HepG2 (cell line): ENCODE data around the gene PCDHGB2. TPM values are rescaled to one million over a fixed set of nuclear protein-coding genes. Genes with fewer than 3 reads are reported as not detected.

Experiments used
- ATAC-seq: fragments of 200-7000 bp; cut with Tn5 transposase; 3 replicates; pipeline ENCODE4 v1.9.1; 2020; ENCODE audit warnings: mild to moderate bottlenecking, moderate library complexity
- BruUV-seq: library from RNA; stranded (reverse); fragments of 400-500 nt; replicated peaks from 2 replicates; lab custom pipeline; 2021; lab: Mats Ljungman, UMichigan
- CTCF ChIA-PET: fragments of 300-600 bp; formaldehyde crosslinking; extraction: SDS; loops from one replicate; lab custom pipeline; 2021; ENCODE audit warnings: low total read pairs, inconsistent platforms, low intra/inter-chr PET ratio; lab: Yijun Ruan, JAX
- POLR2A ChIA-PET: fragments of 350-600 bp; sonication (Branson Sonifier 250); formaldehyde crosslinking; loops from one replicate; lab custom pipeline; 2020; ENCODE audit warnings: antibody characterized with exemption, inconsistent platforms; lab: Yijun Ruan, JAX
- DNase-seq: peaks from one replicate; pipeline ENCODE4 v3.0.0-alpha.2; 2015; ENCODE audit warnings: low spot score
- FAIRE-seq: peaks from 3 replicates; lab custom pipeline; 2011; peaks lifted over from hg19 to GRCh38; lab: Jason Lieb, UNC
- H2AFZ ChIP-seq: one replicate; pipeline ENCODE4 v1.6.1; 2011; ENCODE audit warnings: low read length, inconsistent platforms
- H3K27ac ChIP-seq: fragments of 300-600 bp; 3 replicates; pipeline ENCODE4 v1.8.0; 2011; ENCODE audit warnings: mixed run types, mild to moderate bottlenecking, mixed read lengths, low read length, inconsistent platforms; ENCODE audit not compliant: insufficient read depth; ENCODE audit errors: extremely low read length
- H3K27me3 ChIP-seq, 2 experiments: fragments of 200-600 bp in 1 of 2; 2 replicates in 1 of 2; 3 replicates in 1 of 2; pipeline versions ENCODE4 v1.6.0 to v1.8.0; 2011; ENCODE audit warnings: low read length in 2 of 2, mild to moderate bottlenecking in 2 of 2, moderate library complexity in 2 of 2, inconsistent platforms in 1 of 2; ENCODE audit not compliant: insufficient read depth in 2 of 2, control insufficient read depth in 1 of 2
- H3K36me3 ChIP-seq, 2 experiments: fragments of 200-600 bp in 1 of 2; replicated peaks in 1 of 2; 2 replicates in 1 of 2; 3 replicates in 1 of 2; pipeline versions ENCODE4 v1.5.1 to v1.8.0; 2011; ENCODE audit warnings: low read length in 2 of 2, inconsistent platforms in 1 of 2; ENCODE audit not compliant: insufficient read depth in 2 of 2, control insufficient read depth in 1 of 2
- H3K4me1 ChIP-seq: 2 replicates; pipeline ENCODE4 v1.5.1; 2012; ENCODE audit warnings: low read length, inconsistent platforms; ENCODE audit not compliant: insufficient read depth
- H3K4me2 ChIP-seq: 2 replicates; pipeline ENCODE4 v1.6.0; 2011; ENCODE audit warnings: low read depth, low read length, inconsistent platforms
- H3K4me3 ChIP-seq, 3 experiments: fragments of 200-600 bp in 1 of 3; sonication (generic), shearing (Covaris generic) in 1 of 3; replicated peaks in 1 of 3; 2 replicates each; pipeline ENCODE4 v1.5.1; 2011 to 2016; ENCODE audit warnings: low read length in 3 of 3, inconsistent platforms in 2 of 3, low read depth in 2 of 3, mild to moderate bottlenecking in 2 of 3, control low read depth in 1 of 3, mixed read lengths in 1 of 3; ENCODE audit not compliant: insufficient read depth in 1 of 3
- H3K79me2 ChIP-seq: one replicate; pipeline ENCODE4 v1.6.1; 2011; ENCODE audit warnings: low read length, inconsistent platforms; ENCODE audit not compliant: insufficient read depth
- H3K9ac ChIP-seq: 2 replicates; pipeline ENCODE4 v1.6.0; 2011; ENCODE audit warnings: mild to moderate bottlenecking, low read depth, low read length, inconsistent platforms; ENCODE audit not compliant: insufficient read depth
- H3K9me3 ChIP-seq: 2 replicates; pipeline ENCODE4 v1.5.1; 2012; ENCODE audit warnings: mild to moderate bottlenecking, low read length
- H4K20me1 ChIP-seq: 2 replicates; pipeline ENCODE4 v1.6.0; 2011; ENCODE audit warnings: inconsistent platforms, mild to moderate bottlenecking, low read length, moderate library complexity; ENCODE audit not compliant: insufficient read depth
- AFF4 ChIP-seq: sonication (generic); formaldehyde crosslinking; IDR thresholded peaks from 2 replicates; pipeline ENCODE4 v1.4.0; 2020; ENCODE audit warnings: missing genetic modification reagents
- ELK4 ChIP-seq: sonication (generic); formaldehyde crosslinking; IDR thresholded peaks from 2 replicates; pipeline ENCODE4 v1.9.0; 2021; ENCODE audit warnings: missing genetic modification reagents, borderline replicate concordance
- HMG20B ChIP-seq: conservative IDR thresholded peaks from 2 replicates; pipeline ENCODE4 v1.6.1; 2016; ENCODE audit warnings: missing genetic modification reagents, missing compliant biosample characterization
- HMGA1 ChIP-seq: sonication (generic); formaldehyde crosslinking; conservative IDR thresholded peaks from 2 replicates; pipeline ENCODE4 v1.4.0; 2020; ENCODE audit warnings: missing genetic modification reagents
- NFE2L2 ChIP-seq: fragments of 150-350 bp; IDR thresholded peaks from 2 replicates; pipeline ENCODE4 v1.6.1; 2014; ENCODE audit warnings: low read length
- TMF1 ChIP-seq: sonication (generic); formaldehyde crosslinking; IDR thresholded peaks from 2 replicates; pipeline ENCODE4 v1.8.1; 2022; ENCODE audit warnings: low read depth, missing genetic modification reagents
- XRCC5 ChIP-seq: fragments of 200-400 bp; formaldehyde crosslinking; optimal IDR thresholded peaks from 2 replicates; pipeline ENCODE3; 2017; ENCODE audit warnings: mild to moderate bottlenecking, low read length
- ZBTB46 ChIP-seq: sonication (generic); formaldehyde crosslinking; IDR thresholded peaks from 2 replicates; pipeline ENCODE4 v1.4.0; 2020; ENCODE audit warnings: mild to moderate bottlenecking, missing genetic modification reagents, borderline replicate concordance
- ZNF30 ChIP-seq: sonication (generic); formaldehyde crosslinking; IDR thresholded peaks from 2 replicates; pipeline ENCODE4 v1.5.0; 2020; ENCODE audit warnings: mild to moderate bottlenecking, missing genetic modification reagents
- ZNF567 ChIP-seq: sonication (generic); formaldehyde crosslinking; IDR thresholded peaks from 2 replicates; pipeline ENCODE4 v1.8.1; 2023; ENCODE audit warnings: mild to moderate bottlenecking, missing genetic modification reagents, borderline replicate concordance
- ZNF639 ChIP-seq: conservative IDR thresholded peaks from 2 replicates; pipeline ENCODE4 v1.6.1; 2018; ENCODE audit warnings: missing genetic modification reagents
- ZZZ3 ChIP-seq: sonication (generic); formaldehyde crosslinking; IDR thresholded peaks from 2 replicates; pipeline ENCODE4 v1.4.0; 2020; ENCODE audit warnings: missing genetic modification reagents, mild to moderate bottlenecking, borderline replicate concordance
- WGBS: methylation state at CpG from one replicate; pipeline ENCODE4 v1.1.6; 2017; ENCODE audit warnings: low lambda C conversion rate; 5-methylcytosine and 5-hydroxymethylcytosine counted together
- in situ Hi-C: cut with HindIII; loops from 2 replicates; pipeline ENCODE4 v1.10.0; 2017; ENCODE audit warnings: low pct_unique_long_range_greater_than_20kb; ENCODE audit not compliant: extremely low pct_ligation_motif_present
- intact Hi-C: fragments of 100-400 bp; cut with micrococcal nuclease; formaldehyde crosslinking; loops from one replicate; pipeline ENCODE4 v1.10.0; 2022; ENCODE audit not compliant: unreplicated experiment
- polyA plus RNA-seq, 8 experiments: library from polyadenylated mRNA; depleted of rRNA in 3 of 8; stranded (reverse) in 7 of 8; unstranded in 1 of 8; fragments of >200 nt; fragmentation: Illumina TruSeq in 4 of 8; extraction: Trizol in 4 of 8; gene quantifications; 2 replicates each; pipeline versions ENCODE4 v1.2.1 to v1.2.3, GENCODE V29; 2011 to 2016; ENCODE audit warnings: low read depth in 4 of 8, missing spikeins in 1 of 8, mixed read lengths in 1 of 8; ENCODE audit not compliant: insufficient read depth in 1 of 8
- total RNA-seq, 5 experiments: library from RNA; depleted of rRNA; stranded (reverse); fragments of >200 nt; fragmentation: Illumina TruSeq; extraction: Trizol; gene quantifications; 2 replicates each; pipeline ENCODE4 v1.2.3, GENCODE V29; 2016; ENCODE audit warnings: low read depth in 1 of 5

PCDHGB2 gene
- total and polyA plus RNA-seq, 2 of the 13 experiments (the other 11 are each of a cell fraction or from before 2014, with no cell fraction given): 0.64 to 0.82 TPM

GRCh38 chr5:141351591-141351990 is 8.2 kb upstream of the PCDHGB2 start:
- ChIA-PET CTCF (no interaction called here), POLR2A (no interaction called here)
- Histone ChIP-seq H3K4me1 (no peaks in the 10 kb centered on the region; the same call in 1 of the 2 replicates), H3K9me3 (peaks cover 15% of the 10 kb centered on the region), H3K4me2 (no peak overlapping the region), H2AFZ (no peak overlapping the region), H3K9ac (no peak overlapping the region), H3K4me3 (no peak overlapping the region), H3K79me2 (no peaks in the 10 kb centered on the region), H4K20me1 (no peaks in the 10 kb centered on the region), H3K36me3 (no peaks in the 10 kb centered on the region), H3K27me3 (no peaks in the 10 kb centered on the region; a peak in 1 of 5 replicates), H3K27ac (no peak overlapping the region)
- FAIRE-seq (no peak), ATAC-seq (no peak), DNase-seq (no peak)
- 86% methylated on average over 10 of the region's 36 CpGs for WGBS
- no TSS peak for BruUV-seq
- intact Hi-C loops: loop anchor here (10.0 kb wide), 1 partner anchor 173 kb away; no protein-coding TSS in a partner anchor
- in situ Hi-C loops: loop anchor here (10.0 kb wide), 1 partner anchor 173 kb away; no protein-coding TSS in a partner anchor
- TF ChIP-seq HMG20B (CRISPR knock-in tag) (no peak), ZNF30 (no peak), XRCC5 (no peak), ZZZ3 (no peak), NFE2L2 (no peak), ELK4 (CRISPR knock-in tag) (no peak), ZBTB46 (no peak), HMGA1 (CRISPR knock-in tag) (no peak), AFF4 (CRISPR knock-in tag) (no peak), ZNF567 (CRISPR knock-in tag) (no peak), ZNF639 (no peak), TMF1 (CRISPR knock-in tag) (no peak)
